GM12801 (cell line): ENCODE measurements around the gene PIGC.

Source experiments
- CTCF ChIP-seq: IDR thresholded peaks from one replicate; pipeline ENCODE4 v1.5.1; 2011; ENCODE audit warnings: control low read depth; ENCODE audit not compliant: insufficient read length; ENCODE audit errors: extremely low read depth

PIGC gene

GRCh38 chr1:172394141-172394751 lies 49.6 kb downstream of the PIGC start:
- no peak for TF ChIP-seq CTCF

- TF ChIP-seq CTCF: no peak
Measured at GRCh38 chr1:172393354-172393753, 50.5 kb downstream of the PIGC start.

GRCh38 chr1:172391976-172392375 lies 51.9 kb downstream of the PIGC start:
- TF ChIP-seq CTCF: no peak
